AG10803 (cell line): ENCODE data around the gene DGCR2.
"Not testable (repeated sequence)": the region's sequence is repeated elsewhere in the genome, so short reads cannot be mapped to it uniquely, and the experiment has no call there.

Source experiments
- DNase-seq: peaks from one replicate; pipeline ENCODE4 v3.0.0; 2010; ENCODE audit warnings: low read depth
- H3K4me3 ChIP-seq: 2 replicates; pipeline ENCODE4 v1.5.1; 2011; ENCODE audit warnings: mild to moderate bottlenecking, low read length, control low read depth
- TF ChIP-seq, protein P1 (sequence below): conservative IDR thresholded peaks from 2 replicates; pipeline ENCODE4 v1.5.1; 2011; ENCODE audit warnings: mild to moderate bottlenecking, low read length, control low read depth, inconsistent platforms

Gene DGCR2

DNA sequence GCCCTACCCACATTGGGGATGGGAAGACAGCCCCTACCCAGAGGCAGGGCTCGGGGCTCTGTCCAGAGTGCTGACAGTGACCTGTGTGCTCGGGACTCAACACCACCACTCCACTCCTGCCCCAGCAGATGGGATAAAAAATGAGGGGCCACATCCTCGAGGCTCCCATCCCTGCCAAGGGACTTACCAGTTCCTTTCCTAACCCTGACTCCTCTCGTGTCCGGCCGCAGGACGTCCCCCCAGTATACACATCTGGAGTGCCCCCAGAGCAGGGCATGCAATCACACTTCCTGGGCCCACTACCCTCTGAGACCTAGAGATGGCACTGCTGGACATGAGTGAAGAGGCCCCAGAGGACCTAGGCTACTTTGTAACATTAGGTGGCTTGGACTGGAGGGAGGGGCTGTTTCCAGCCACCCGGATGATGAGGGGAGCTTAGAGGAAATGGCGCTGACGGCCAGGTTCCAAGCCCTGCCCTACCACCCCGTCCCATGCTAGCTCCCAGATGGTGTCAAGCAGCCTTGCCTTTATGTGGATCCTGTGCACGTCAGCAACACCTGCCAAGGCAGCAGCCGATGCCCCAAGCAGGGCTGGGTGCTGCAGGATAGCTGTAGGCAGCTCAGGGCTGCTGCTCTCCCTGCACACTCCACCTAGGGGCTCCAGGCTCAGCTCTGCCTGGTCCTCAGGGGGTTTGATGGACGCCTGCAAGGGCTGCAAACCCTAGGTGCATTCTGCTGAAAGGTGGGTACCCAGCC lies 86.6 kb downstream of the DGCR2 start:
- no peak for DNase-seq
- H3K4me3 ChIP-seq, result no peak overlapping the region
- TF ChIP-seq, protein P1, sequence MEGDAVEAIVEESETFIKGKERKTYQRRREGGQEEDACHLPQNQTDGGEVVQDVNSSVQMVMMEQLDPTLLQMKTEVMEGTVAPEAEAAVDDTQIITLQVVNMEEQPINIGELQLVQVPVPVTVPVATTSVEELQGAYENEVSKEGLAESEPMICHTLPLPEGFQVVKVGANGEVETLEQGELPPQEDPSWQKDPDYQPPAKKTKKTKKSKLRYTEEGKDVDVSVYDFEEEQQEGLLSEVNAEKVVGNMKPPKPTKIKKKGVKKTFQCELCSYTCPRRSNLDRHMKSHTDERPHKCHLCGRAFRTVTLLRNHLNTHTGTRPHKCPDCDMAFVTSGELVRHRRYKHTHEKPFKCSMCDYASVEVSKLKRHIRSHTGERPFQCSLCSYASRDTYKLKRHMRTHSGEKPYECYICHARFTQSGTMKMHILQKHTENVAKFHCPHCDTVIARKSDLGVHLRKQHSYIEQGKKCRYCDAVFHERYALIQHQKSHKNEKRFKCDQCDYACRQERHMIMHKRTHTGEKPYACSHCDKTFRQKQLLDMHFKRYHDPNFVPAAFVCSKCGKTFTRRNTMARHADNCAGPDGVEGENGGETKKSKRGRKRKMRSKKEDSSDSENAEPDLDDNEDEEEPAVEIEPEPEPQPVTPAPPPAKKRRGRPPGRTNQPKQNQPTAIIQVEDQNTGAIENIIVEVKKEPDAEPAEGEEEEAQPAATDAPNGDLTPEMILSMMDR, result peak; percentile 13; the same call in 1 of the 2 replicates

DNA sequence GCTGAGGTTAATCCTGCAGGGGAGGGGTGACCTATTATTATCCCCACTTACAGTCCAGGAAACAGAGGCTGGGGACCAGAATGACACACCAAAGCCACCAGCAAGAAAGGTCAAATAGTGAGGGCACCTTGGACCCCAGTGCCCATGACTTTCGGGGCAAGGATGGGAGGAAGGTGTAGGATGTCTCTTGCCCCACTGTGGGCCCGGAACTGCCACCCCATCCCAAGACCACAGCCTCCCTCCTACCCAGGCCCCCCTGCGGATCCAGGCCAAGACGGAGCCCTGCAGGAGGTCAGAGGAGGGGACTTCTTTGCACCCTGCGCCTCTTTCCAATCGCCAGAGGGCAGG lies 87.1 kb downstream of the DGCR2 start:
- not testable (repeated sequence) for DNase-seq, H3K4me3 ChIP-seq

DNA sequence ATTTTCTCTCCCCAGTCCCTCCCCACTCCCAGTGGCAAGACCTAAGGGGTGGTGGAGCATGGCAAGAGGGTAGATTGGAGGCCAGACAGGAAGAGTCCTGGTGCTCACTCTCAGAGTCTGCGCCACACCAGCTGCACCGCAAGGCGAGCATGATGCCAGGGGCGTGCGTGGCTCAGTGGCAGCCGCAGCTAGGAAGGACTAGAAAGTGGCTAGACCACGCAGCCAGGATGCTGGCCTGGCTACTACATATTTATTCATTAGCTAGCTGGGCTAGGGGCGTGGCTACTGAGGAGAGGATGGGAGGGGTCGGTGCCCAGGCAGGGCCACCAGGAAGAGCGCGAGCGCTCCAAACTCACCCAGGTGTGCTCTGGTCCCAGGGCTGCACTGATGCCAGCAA lies 87.5 kb downstream of the DGCR2 start:
- DNase-seq, result not testable (repeated sequence)

DNA sequence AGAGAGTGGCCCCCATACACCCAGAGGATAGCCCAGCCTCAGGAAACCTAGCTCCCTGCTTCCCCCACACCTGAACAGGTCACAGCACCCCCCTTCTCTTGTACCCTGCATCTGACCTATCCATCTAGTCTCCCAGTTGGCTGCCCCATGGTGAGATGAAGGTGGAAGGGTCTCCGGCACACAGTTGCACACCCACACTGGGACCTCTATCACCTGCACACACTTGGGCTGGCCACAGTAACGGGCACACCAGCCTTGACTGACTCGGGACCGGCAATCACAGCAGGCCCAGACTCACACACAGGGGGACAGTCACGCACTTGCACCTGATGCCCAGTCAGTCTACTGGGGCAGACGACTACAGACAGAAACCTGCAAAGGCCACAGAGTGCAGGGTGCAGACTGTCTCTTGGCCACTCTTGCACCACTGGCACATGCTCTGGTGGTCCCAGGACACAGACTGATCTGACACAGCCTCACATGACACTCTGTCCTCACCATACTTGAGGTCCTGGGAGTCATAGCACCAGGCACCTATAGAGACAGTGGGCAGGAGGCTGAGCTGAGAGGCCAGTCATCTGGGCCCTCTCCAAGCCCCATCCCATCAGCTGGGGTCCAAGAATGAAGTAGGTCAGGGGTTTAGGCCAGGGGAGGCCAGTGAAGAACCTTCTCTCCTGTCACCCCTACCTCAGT lies 88.0 kb downstream of the DGCR2 start:
- DNase-seq, H3K4me3 ChIP-seq: not testable (repeated sequence)

More for the DNA sequence above, 87.5 kb downstream of the DGCR2 start:
- H3K4me3 ChIP-seq, result not testable (repeated sequence)

DNA sequence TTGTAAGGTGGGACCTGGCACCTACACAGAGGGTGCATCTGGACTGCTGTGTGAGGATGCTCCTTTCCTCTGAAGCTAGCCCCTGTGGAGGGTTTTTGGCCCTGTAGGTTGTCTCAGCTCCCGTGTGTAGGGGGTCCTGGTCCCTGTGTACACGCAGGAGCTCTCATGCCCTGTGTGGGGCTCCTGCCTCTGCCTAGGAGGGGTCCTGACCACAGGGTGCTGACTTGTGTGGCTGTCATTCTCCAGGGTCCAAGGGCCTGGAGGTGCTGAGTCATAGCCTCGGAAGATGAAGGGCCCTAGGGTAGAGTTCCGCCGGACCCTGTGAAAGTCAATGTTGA lies 88.7 kb downstream of the DGCR2 start:
- not testable (repeated sequence) for H3K4me3 ChIP-seq, DNase-seq

DNA sequence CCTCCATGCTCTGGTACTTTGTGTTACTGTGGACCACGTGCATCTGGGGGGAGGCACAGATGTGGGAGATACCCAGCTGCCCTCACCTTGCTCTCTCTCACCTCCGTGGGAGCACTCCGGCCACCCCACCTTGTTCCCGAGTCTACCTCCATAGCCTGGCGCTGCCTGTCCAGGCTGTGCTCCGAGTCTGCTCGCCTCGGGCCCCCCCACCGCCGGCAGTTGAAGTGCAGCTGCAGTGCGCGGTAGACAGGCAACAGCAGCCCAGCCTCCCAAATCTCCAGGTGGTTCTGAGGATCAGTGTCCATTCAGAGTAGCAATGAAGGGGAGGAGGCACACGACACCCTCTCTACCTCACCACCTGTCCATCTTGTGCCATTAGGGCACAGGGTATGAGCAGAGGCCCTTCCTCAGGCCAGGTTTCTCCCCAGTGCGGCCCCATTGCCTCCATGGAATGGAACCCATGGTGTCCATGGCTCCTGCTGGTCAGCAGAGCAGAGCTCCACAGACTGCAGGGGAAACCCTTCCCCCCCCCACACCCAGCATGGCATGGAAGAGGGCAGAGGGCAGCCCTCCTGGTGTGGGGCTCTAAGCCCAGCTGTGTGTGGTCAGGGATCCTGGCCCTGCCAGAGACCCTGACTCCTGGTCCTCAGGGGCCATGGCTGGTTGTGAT lies 89.2 kb downstream of the DGCR2 start:
- not testable (repeated sequence) for H3K4me3 ChIP-seq, DNase-seq

DNA sequence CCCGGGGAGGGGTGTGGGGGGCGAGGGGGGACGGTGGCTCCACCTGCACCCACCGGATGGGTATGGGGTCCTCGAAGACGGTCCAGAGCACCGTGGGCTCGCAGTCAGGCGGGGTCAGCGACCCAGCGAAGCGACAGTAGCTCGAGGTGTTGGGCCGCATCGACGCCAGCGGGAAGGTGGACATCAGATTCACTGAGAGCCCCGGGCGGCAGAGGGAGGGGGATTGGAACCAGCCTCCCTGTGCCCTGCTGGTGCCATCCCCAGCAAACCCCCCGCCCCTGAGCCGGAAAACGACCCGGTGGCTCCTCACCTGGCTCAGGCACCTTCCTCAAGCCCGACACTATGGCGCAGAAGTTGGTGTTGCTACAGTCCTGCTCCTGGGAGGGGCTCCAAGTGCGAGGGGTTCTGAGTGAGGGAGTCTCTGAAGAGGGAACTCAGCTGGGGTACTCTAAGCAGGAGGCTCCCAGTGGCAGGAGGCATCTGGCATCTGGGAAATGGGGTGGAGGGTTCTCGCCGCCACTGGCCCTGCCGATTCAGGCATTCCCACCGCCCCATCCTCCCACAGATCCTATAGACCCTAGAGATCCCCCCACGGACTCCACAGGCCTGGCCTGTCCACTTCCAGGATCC lies 89.9 kb downstream of the DGCR2 start:
- not testable (repeated sequence) for H3K4me3 ChIP-seq, DNase-seq

DNA sequence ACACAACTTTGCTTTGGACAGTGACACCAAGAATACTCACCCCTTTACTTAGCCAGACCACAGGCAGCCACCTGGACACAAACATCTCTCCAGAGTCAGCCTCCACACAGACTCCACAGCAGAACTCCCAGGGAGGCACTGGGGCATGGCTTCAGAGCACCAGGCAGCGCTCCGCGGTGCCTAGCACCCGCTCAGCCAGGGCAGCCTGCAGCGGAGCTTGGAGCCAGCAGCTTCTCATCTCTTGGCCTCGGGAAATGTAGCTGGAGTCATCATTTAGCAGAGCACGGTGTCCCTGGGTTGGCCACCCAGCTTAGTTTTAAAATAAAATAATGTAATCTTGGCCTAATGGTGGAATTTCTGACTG lies 91.3 kb downstream of the DGCR2 start:
- H3K4me3 ChIP-seq, result not testable (repeated sequence)

DNA sequence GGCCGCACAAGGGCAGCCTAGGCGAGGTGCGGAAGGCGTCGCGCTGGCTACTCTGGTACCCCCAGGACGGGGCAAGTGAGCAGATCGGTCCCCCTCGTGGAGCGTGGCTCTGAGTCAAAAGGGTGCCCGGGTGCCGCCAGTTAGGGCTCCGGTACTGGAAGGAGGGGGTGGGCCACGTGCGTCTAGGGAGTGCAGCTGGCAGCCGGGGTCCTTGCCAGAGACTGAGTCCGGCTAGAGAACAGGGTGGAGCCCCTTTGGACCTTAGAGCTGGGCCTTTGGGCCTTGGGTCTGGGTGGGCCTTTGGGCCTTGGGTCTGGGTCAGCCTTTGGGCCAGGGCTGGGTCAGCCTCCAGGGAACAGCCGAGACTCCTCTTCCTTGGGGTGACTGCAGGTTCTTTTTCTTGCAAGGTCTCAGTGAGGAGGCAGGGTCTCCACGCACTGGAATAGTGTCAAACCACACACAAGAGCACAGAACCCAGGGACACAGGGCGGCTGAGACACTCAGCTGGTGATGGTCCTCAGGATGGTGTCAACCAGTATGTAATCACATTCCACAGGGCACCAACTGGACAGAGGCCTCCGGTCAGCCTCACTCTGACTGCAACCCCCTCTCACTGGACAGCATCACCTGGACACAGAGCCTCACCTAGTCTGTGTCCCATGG lies 91.9 kb downstream of the DGCR2 start:
- not testable (repeated sequence) for DNase-seq, H3K4me3 ChIP-seq

More for the DNA sequence above, 91.3 kb downstream of the DGCR2 start:
- DNase-seq, result not testable (repeated sequence)

DNA sequence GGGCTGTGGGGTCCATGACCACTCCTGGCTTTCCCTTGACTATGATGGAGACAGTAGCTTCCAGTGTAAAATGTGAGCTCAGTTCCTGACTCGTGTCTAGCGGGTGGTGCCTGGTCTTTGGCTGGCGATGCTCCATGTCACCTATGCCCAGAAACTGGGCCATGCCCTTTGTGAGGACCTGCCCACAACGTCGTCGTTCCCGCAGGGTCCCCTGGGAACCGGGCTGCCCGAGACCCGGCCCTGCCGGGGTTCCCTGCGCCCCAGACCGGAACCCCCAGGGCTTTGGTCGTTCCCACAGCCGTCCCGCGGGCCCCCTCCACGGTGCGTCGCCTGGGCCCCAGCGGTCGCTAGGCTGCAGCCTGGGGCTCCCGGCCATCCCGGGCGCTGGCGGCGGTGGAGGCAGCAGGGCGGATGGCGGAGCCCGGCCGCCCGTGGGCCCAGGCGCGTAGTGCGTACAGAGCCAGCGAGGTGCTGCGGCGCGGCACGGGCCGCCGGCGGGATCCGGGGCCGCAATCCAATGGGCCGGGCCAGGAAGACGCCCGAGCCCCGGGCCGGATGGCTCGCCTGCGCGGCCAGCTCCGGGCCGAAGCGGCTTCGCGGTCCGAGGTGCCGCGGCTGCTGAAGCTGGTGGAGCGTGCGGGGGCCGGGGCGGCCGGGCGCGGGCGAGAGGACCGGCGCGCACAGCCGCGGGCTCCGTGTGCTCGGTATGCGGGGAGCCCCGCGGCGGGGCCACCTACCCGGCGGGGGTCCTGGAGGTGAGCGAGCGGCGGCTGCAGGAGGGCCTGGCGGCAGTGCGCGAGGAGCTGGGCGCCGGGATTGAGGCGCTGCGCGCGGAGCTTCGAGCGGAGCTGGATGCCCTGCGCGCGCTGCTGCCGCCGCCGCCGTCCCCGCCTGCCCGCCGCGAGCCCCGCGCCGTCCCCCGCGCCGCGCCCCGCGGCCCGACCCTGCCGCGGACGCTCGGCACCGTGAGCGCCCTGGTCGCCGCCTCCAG lies 92.8 kb downstream of the DGCR2 start:
- DNase-seq, H3K4me3 ChIP-seq: not testable (repeated sequence)

DNA sequence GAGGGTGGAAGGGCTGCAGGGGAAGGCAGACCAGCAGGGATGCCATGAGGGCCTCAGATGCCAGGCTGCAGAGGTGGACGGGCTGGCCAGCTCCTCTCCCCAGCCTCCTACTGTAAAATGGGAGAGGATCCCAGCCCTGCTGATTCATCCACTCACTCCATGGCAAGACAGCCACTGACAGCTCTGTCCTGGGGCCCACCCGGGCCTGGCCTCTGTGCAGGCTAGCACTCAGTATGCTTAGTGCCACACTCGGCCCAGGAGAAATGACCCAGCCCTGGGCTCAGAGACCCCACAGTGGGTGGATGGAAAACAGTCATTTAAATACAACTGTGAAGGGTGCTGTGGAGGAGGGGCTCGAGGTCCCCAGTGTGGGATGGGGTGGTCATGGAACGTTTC lies 94.2 kb downstream of the DGCR2 start:
- not testable (repeated sequence) for DNase-seq, H3K4me3 ChIP-seq

DNA sequence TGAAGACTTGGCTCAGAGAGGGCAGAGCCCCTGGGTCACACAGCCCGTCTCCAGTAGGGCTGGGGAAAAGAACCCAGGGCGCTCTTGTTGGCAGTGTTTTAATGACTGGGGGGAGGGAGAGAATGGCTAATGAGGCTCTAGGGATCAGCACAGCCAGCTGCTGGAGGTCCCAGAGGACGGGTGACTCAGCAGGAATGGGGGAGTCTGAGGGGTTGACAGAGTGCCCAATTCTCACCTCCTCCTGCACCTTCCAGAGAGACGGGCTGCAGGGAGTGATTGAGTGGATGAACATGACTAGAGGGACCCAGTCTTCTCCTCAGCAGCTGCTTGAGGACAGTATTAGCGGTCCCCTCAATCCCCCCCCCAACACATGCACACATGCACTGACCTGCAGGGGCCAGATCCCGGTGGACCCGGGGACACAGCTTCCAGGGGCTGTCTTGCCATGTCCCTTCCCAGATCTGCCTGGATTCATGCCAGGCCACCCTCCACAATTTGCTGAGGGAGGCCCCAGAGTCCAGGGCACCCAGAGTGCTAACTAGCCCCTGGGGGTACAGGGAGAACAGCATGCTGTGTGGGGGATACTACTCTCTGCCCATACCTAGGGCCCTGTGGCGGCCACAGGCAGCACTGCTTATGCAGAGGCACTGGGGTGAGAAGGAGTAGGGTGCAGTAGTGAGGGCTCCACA lies 94.7 kb downstream of the DGCR2 start:
- H3K4me3 ChIP-seq, DNase-seq: not testable (repeated sequence)

DNA sequence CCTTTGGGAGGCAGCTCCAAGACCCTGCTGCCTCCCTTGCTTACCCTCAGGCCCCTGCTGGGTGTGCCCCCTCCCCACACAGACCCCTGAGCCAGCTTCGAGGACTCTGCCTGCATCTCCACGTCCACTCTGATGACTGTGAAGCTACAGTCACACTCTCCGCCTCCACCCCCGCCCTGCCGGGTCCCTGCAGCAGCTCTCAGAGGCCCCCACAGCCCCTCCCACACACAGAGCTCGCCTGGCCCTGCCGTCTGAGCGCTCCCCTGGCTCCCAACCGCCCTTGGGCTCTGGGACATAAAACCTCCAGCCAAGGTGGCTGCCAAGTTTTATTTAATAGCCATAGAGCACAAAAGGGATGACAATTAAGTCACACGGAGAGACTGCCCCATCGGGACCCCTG lies 96.1 kb downstream of the DGCR2 start:
- not testable (repeated sequence) for DNase-seq, H3K4me3 ChIP-seq

DNA sequence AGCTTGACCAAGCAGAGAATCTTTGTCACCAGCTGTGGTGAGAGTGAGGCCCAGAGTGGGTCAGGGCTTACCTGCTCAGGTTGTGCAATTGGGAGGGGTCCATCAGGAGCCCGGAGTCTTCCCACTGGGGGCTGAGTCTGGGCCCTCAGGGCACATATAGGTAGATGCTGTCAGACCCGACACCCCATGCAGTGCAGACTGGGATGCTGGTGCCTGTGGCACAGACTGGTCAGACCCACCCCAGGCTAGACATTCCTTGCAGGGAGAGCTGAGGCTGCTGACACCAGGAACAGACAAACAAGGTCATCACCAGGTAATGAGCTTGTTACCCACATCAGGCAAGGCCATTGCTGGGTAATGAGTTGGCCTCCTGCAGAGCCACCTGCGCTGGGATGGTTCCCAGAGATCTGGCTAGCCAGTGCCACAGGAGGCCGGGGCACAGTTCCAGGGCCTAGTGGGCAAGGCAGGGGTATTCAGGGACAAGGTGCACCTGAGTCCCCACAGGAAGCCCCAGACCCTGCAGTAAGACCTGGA lies 97.2 kb downstream of the DGCR2 start:
- DNase-seq, H3K4me3 ChIP-seq: not testable (repeated sequence)

DNA sequence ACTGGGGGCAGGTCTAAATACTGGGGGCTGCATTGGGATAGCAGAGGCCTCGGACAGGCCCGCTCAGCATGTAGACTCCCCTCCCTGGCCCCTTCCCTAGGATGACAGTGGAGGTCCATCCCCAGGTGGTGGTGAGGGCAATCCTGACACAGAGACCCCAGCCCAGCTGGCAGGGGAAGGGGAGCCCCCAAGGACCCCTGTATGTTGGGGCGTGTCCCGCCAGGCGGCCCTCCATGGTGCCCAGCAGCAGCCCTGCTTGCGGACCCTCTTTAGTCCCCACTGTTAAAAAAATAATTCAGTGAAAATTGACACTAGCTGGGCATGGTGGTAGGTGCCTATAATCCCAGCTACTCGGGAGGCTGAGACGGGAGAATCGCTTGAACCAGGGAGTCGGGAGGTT lies 98.3 kb downstream of the DGCR2 start:
- DNase-seq, H3K4me3 ChIP-seq: not testable (repeated sequence)
